Activated T-helper 17 cell treated with anti-CD3 and anti-CD28 coated beads, Interleukin-2, amount 50 U/mL, for 72 hours (primary cell): Measurements from ENCODE around the gene TRIM2. TPM values are rescaled to one million over a fixed set of nuclear protein-coding genes. Genes with fewer than 3 reads are reported as not detected.
A peak's percentile ranks its signal among the peaks of the same experiment; 100 is the strongest.
"Not testable (repeated sequence)": the region's sequence is repeated elsewhere in the genome, so short reads cannot be mapped to it uniquely, and the experiment has no call there.

ENCODE experiments used
- ATAC-seq: fragments of 150-1000 bp; cut with Tn5 transposase; replicated peaks from 2 replicates; pipeline ENCODE4 v1.10.0; 2021; ENCODE audit warnings: mild to moderate bottlenecking, moderate library complexity
- H3K27ac Mint-ChIP-seq: one replicate; pipeline ENCODE4 v1.8.0; 2022; ENCODE audit warnings: mixed read lengths
- H3K27me3 Mint-ChIP-seq: one replicate; pipeline ENCODE4 v1.8.0; 2022; ENCODE audit warnings: mixed read lengths
- H3K36me3 Mint-ChIP-seq: one replicate; pipeline ENCODE4 v1.8.0; 2022; ENCODE audit warnings: low read depth, mild to moderate bottlenecking, mixed read lengths
- H3K4me1 Mint-ChIP-seq: one replicate; pipeline ENCODE4 v1.8.0; 2022; ENCODE audit warnings: mixed read lengths
- H3K4me3 Mint-ChIP-seq: one replicate; pipeline ENCODE4 v1.8.0; 2022; ENCODE audit warnings: mild to moderate bottlenecking, mixed read lengths
- H3K9me3 Mint-ChIP-seq: one replicate; pipeline ENCODE4 v1.8.0; 2022; ENCODE audit warnings: mixed read lengths
- total RNA-seq, 2 donors: library from RNA; stranded (reverse); gene quantifications; one replicate each; pipeline ENCODE4 v1.2.3, GENCODE V29; 2022

Gene TRIM2
- 1 to 10 TPM; 1.0 to 1.6 TPM for total RNA-seq

GRCh38 chr4:153204247-153204671, at the start of gene TRIM2:
Gene TRIM2, plus strand, starts transcription at chr4:153204443. Its CDS starts 88 bp downstream, at chr4:153204531.
- Mint-ChIP-seq H3K27me3 (no peaks in the 10 kb centered on the region), H3K4me3 (peak within 1 kb of the TSS; percentile 69), H3K9me3 (no peaks in the 10 kb centered on the region), H3K27ac (peak within 1 kb of the TSS; percentile 75), H3K36me3 (no peaks in the 10 kb centered on the region), H3K4me1 (peaks cover 8% of the 10 kb centered on the region)
- no peak for ATAC-seq

- peaks cover 24% of the 10 kb centered on the region for H3K4me1 Mint-ChIP-seq
- no peak for ATAC-seq
- H3K4me3 Mint-ChIP-seq = peak overlapping the region; percentile 91
- peaks cover 3% of the 10 kb centered on the region for H3K27me3 Mint-ChIP-seq
- H3K36me3 Mint-ChIP-seq = peaks cover 6% of the 10 kb centered on the region
- H3K27ac Mint-ChIP-seq = no peak overlapping the region
- H3K9me3 Mint-ChIP-seq = no peaks in the 10 kb centered on the region
Measured at GRCh38 chr4:153155686-153156085, 48.6 kb upstream of the TRIM2 start.

GRCh38 chr4:153156263-153156662, 48.0 kb upstream of the TRIM2 start:
- Mint-ChIP-seq H3K36me3 (peaks cover 6% of the 10 kb centered on the region), H3K4me3 (peak overlapping the region; percentile 23), H3K27me3 (peaks cover 3% of the 10 kb centered on the region), H3K27ac (no peak overlapping the region), H3K4me1 (peaks cover 24% of the 10 kb centered on the region), H3K9me3 (no peaks in the 10 kb centered on the region)
- ATAC-seq = no peak

- Mint-ChIP-seq H3K36me3 (peaks cover 6% of the 10 kb centered on the region), H3K4me3 (peak overlapping the region; percentile 23), H3K27me3 (peaks cover 3% of the 10 kb centered on the region), H3K9me3 (no peaks in the 10 kb centered on the region), H3K4me1 (peaks cover 20% of the 10 kb centered on the region), H3K27ac (no peak overlapping the region)
- ATAC-seq = no peak
Measured at GRCh38 chr4:153156721-153157120, 47.5 kb upstream of the TRIM2 start.

- H3K4me1 Mint-ChIP-seq = peaks cover 19% of the 10 kb centered on the region
- H3K9me3 Mint-ChIP-seq = no peaks in the 10 kb centered on the region
- H3K27me3 Mint-ChIP-seq = peaks cover 3% of the 10 kb centered on the region
- H3K27ac Mint-ChIP-seq = no peak overlapping the region
- H3K36me3 Mint-ChIP-seq = peaks cover 6% of the 10 kb centered on the region
- no peak overlapping the region for H3K4me3 Mint-ChIP-seq
- ATAC-seq = no peak
Measured at GRCh38 chr4:153159016-153159415, 45.2 kb upstream of the TRIM2 start.

GRCh38 chr4:153159728-153160221, 44.5 kb upstream of the TRIM2 start:
- Mint-ChIP-seq H3K36me3 (peaks cover 6% of the 10 kb centered on the region), H3K27me3 (peaks cover 3% of the 10 kb centered on the region), H3K4me3 (peak overlapping the region; percentile 70), H3K9me3 (no peaks in the 10 kb centered on the region), H3K27ac (peak overlapping the region; percentile 64), H3K4me1 (peaks cover 19% of the 10 kb centered on the region)
- peak; percentile 88 for ATAC-seq

- Mint-ChIP-seq H3K27me3 (peaks cover 7% of the 10 kb centered on the region), H3K4me1 (peaks cover 19% of the 10 kb centered on the region), H3K36me3 (peaks cover 6% of the 10 kb centered on the region), H3K27ac (no peak overlapping the region), H3K9me3 (no peaks in the 10 kb centered on the region), H3K4me3 (no peak overlapping the region)
- ATAC-seq = no peak
Measured at GRCh38 chr4:153160821-153161220, 43.4 kb upstream of the TRIM2 start.

- Mint-ChIP-seq H3K4me1 (peaks cover 14% of the 10 kb centered on the region), H3K27ac (no peak overlapping the region), H3K27me3 (peaks cover 11% of the 10 kb centered on the region), H3K4me3 (no peak overlapping the region), H3K9me3 (no peaks in the 10 kb centered on the region), H3K36me3 (peaks cover 6% of the 10 kb centered on the region)
- no peak for ATAC-seq
Measured at GRCh38 chr4:153161226-153161963, 42.8 kb upstream of the TRIM2 start.

- H3K4me1 Mint-ChIP-seq, ATAC-seq, H3K36me3 Mint-ChIP-seq, H3K9me3 Mint-ChIP-seq, H3K27ac Mint-ChIP-seq, H3K27me3 Mint-ChIP-seq, H3K4me3 Mint-ChIP-seq: not testable (repeated sequence)
Measured at GRCh38 chr4:153165236-153165635, 39.0 kb upstream of the TRIM2 start.

GRCh38 chr4:153166716-153167501, 37.3 kb upstream of the TRIM2 start:
- no peak overlapping the region for H3K27ac Mint-ChIP-seq
- no peak for ATAC-seq
- H3K4me1 Mint-ChIP-seq = no peaks in the 10 kb centered on the region
- H3K9me3 Mint-ChIP-seq = no peaks in the 10 kb centered on the region
- peaks cover 8% of the 10 kb centered on the region for H3K27me3 Mint-ChIP-seq
- H3K4me3 Mint-ChIP-seq = no peak overlapping the region
- no peaks in the 10 kb centered on the region for H3K36me3 Mint-ChIP-seq

- Mint-ChIP-seq H3K4me1 (no peaks in the 10 kb centered on the region), H3K36me3 (no peaks in the 10 kb centered on the region), H3K27me3 (peaks cover 8% of the 10 kb centered on the region), H3K9me3 (no peaks in the 10 kb centered on the region), H3K27ac (no peak overlapping the region), H3K4me3 (no peak overlapping the region)
- no peak for ATAC-seq
Measured at GRCh38 chr4:153169776-153170175, 34.5 kb upstream of the TRIM2 start.

- no peaks in the 10 kb centered on the region for H3K9me3 Mint-ChIP-seq
- H3K27me3 Mint-ChIP-seq = peaks cover 7% of the 10 kb centered on the region
- H3K4me3 Mint-ChIP-seq = no peak overlapping the region
- H3K36me3 Mint-ChIP-seq = no peaks in the 10 kb centered on the region
- no peaks in the 10 kb centered on the region for H3K4me1 Mint-ChIP-seq
- no peak for ATAC-seq
- H3K27ac Mint-ChIP-seq = no peak overlapping the region
Measured at GRCh38 chr4:153170407-153170806, 33.8 kb upstream of the TRIM2 start.

- H3K27ac Mint-ChIP-seq = no peak overlapping the region
- H3K36me3 Mint-ChIP-seq = no peaks in the 10 kb centered on the region
- H3K4me1 Mint-ChIP-seq = no peaks in the 10 kb centered on the region
- no peaks in the 10 kb centered on the region for H3K9me3 Mint-ChIP-seq
- no peak for ATAC-seq
- H3K27me3 Mint-ChIP-seq = no peaks in the 10 kb centered on the region
- no peak overlapping the region for H3K4me3 Mint-ChIP-seq
Measured at GRCh38 chr4:153174821-153175567, 29.2 kb upstream of the TRIM2 start.

GRCh38 chr4:153176938-153177337, 27.3 kb upstream of the TRIM2 start:
- H3K9me3 Mint-ChIP-seq = no peaks in the 10 kb centered on the region
- no peak overlapping the region for H3K27ac Mint-ChIP-seq
- no peaks in the 10 kb centered on the region for H3K36me3 Mint-ChIP-seq
- ATAC-seq = no peak
- no peak overlapping the region for H3K4me3 Mint-ChIP-seq
- H3K4me1 Mint-ChIP-seq = no peaks in the 10 kb centered on the region
- H3K27me3 Mint-ChIP-seq = no peaks in the 10 kb centered on the region
